A549 (cell line): Measurements from ENCODE around the gene CYB5D1.

Experiments used
- HDAC2 ChIP-seq: fragments of 200-600 bp; sonication (generic); IDR thresholded peaks from 2 replicates; pipeline ENCODE4 v1.6.1; 2016
- SMC3 ChIP-seq: fragments of >200 bp; sonication (Bioruptor Twin); formaldehyde crosslinking; IDR thresholded peaks from 3 replicates; pipeline ENCODE4 v1.6.1; 2018; ENCODE audit warnings: inconsistent platforms

DNA sequence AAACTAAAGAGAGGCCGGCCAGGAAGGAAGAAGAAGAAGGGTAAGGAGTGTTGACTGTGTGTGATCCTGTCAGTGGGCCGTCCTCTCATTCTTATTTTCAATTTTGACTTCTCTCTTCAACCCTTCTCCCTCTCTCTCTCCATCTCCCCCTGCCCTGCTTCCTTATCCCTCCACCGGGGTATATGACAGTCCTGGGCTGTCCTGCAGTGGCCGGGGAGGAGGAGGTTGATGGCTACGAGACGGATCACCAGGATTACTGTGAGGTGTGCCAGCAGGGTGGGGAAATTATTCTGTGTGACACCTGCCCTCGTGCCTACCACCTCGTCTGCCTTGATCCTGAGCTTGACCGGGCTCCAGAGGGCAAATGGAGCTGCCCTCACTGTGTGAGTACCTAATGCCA, 36.4 kb downstream of the CYB5D1 start:
- no peak for TF ChIP-seq SMC3
- TF ChIP-seq HDAC2 = no peak
